GM13977 (cell line): ENCODE results near the gene TSPAN15.

Experiments
- DNase-seq: peaks from one replicate; pipeline ENCODE4 v3.0.0; 2012; ENCODE audit warnings: low spot score
- CTCF ChIP-seq: IDR thresholded peaks from 2 replicates; pipeline ENCODE4 v1.5.1; 2012; ENCODE audit warnings: mild to moderate bottlenecking, control low read depth; ENCODE audit not compliant: insufficient read depth; ENCODE audit errors: extremely low read depth, missing control alignments
- in situ Hi-C: fragments of 300-500 bp; cut with MboI; formaldehyde crosslinking; loops from one replicate; pipeline ENCODE4 v1.12.0; 2022; ENCODE audit warnings: low sequenced_read_pairs, low pct_unique_long_range_greater_than_20kb, mixed read lengths, inconsistent platforms; ENCODE audit not compliant: unreplicated experiment

The TSPAN15 gene

GRCh38 chr10:69406302-69406811 lies 44.9 kb upstream of the TSPAN15 start:
- TF ChIP-seq CTCF: no peak
- no peak for DNase-seq
- in situ Hi-C loops: no loop called here

GRCh38 chr10:69406816-69407580 lies 44.3 kb upstream of the TSPAN15 start:
- no peak for DNase-seq
- in situ Hi-C loops: no loop called here
- TF ChIP-seq CTCF: no peak

- peak; percentile 60 for DNase-seq
- in situ Hi-C loops: no loop called here
- peak; percentile 34 for TF ChIP-seq CTCF
These were observed 43.5 kb upstream of the TSPAN15 start for GRCh38 chr10:69407621-69408301.

- TF ChIP-seq CTCF: peak; percentile 79
- DNase-seq: peak; percentile 95
- in situ Hi-C loops: no loop called here
These were observed 42.7 kb upstream of the TSPAN15 start for GRCh38 chr10:69408318-69409175.

GRCh38 chr10:69409176-69409495 lies 42.1 kb upstream of the TSPAN15 start:
- in situ Hi-C loops: no loop called here
- TF ChIP-seq CTCF: no peak
- DNase-seq: no peak

GRCh38 chr10:69409968-69410367 lies 41.3 kb upstream of the TSPAN15 start:
- no peak for TF ChIP-seq CTCF
- in situ Hi-C loops: no loop called here
- no peak for DNase-seq
